ENCODE measurements around the gene ZMYND10. TPM values are rescaled to one million over a fixed set of nuclear protein-coding genes. Genes with fewer than 3 reads are reported as not detected.

Gene ZMYND10
- total and polyA plus RNA-seq, 10 donors = 0.56 to 2.2 (median 1.2) TPM; not detected in 1

DNA sequence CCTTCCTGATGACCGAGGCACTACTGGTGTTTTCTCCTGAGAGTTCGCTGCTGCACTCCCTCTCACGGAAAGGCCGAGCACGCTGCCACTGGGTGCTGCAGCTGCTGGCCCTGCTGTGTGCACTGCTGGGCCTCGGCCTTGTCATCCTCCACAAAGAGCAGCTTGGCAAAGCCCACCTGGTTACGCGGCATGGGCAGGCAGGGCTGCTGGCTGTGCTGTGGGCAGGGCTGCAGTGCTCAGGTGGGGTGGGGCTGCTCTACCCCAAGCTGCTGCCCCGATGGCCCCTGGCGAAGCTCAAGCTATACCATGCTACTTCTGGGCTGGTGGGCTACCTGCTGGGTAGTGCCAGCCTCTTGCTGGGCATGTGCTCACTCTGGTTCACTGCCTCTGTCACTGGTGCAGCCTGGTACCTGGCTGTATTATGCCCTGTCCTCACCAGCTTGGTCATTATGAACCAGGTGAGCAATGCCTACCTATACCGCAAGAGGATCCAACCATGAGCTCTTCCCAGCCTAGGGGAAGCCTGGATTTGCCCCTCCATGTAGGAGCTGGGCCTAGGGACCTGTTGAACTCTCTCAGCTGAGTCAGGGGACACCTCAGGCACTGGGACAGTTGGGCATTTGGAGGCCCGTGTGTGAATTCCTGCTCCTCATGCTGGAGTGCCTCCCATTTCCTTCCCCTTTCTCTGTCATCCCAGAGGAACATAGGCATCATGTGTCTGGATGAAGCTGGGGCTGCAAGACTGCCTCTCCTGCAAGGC lies 7.9 kb upstream of the ZMYND10 start:
- DNase-seq = no peak

DNA sequence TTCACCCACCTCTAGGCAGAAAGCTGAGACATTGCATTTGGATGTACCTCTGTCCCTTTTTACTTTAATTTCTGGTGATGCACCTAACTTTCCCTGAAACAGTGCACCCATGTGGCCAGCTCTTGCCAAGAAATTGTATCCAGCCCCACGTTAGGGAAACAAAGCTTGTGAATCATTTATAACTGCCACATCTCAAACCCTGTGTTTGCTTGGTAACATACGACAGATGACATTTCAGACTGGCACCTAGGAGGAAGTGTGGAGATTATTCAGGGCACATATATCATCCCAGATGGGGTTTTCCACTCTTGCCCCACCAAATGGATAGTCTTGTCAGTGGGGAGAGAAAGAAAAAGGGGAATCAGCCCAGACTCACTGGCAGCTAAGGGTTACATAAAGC lies 7.2 kb upstream of the ZMYND10 start:
- Histone ChIP-seq H3K9me3 (no peaks in the 10 kb centered on the region), H3K4me1 (peaks cover 30 to 98% (median 77%) of the 10 kb centered on the region in 6 donors), H3K27me3 (replicated peaks in 1 of 7) (no peaks in the 10 kb centered on the region), H3K36me3 (peaks cover 0 to 81% (median 50%) of the 10 kb centered on the region in 6 donors), H3K4me3 (no peak overlapping the region), H3K27ac (peak overlapping the region in 1 of 8 donors; percentile 33)
- DNase-seq = no peak
- WGBS, 5 donors = 36 to 57% (median 43%) methylated on average over 2 of the region's 2 CpGs
- TF ChIP-seq POLR2A (IDR thresholded peaks at IDR 0.05) (no peak), CTCF (IDR thresholded peaks at IDR 0.05 in 8 of 11, conservative IDR thresholded peaks at IDR 0.05 in 3 of 11) (no peak), POLR2AphosphoS5 (IDR thresholded peaks at IDR 0.05) (no peak)
- intact Hi-C loops (cut with DNase I; ENCODE audit: low total_unique reads) = no loop called here

More for the DNA sequence above, 7.9 kb upstream of the ZMYND10 start:
- Histone ChIP-seq H3K36me3 (peaks cover 0 to 81% (median 44%) of the 10 kb centered on the region in 6 donors), H3K4me3 (no peak overlapping the region), H3K27ac (peak overlapping the region in 2 of 8 donors; percentile 2 to 33), H3K4me1 (peaks cover 36 to 98% (median 80%) of the 10 kb centered on the region in 6 donors), H3K27me3 (replicated peaks in 1 of 7) (no peaks in the 10 kb centered on the region), H3K9me3 (no peaks in the 10 kb centered on the region)
- intact Hi-C loops (cut with DNase I; ENCODE audit: low total_unique reads) = no loop called here
- 81 to 92% (median 84%) methylated on average over 8 to 12 of the region's 12 CpGs for WGBS, 5 donors
- TF ChIP-seq POLR2AphosphoS5 (IDR thresholded peaks at IDR 0.05) = peak; percentile 42 to 79 (median 58)
- no peak for TF ChIP-seq POLR2A (IDR thresholded peaks at IDR 0.05)

- Histone ChIP-seq H3K4me1 (peaks cover 15 to 98% (median 75%) of the 10 kb centered on the region in 6 donors), H3K27me3 (replicated peaks in 1 of 7) (no peaks in the 10 kb centered on the region), H3K4me3 (peak overlapping the region; percentile 52 to 93 (median 63)), H3K9me3 (no peaks in the 10 kb centered on the region), H3K36me3 (peaks cover 0 to 72% (median 49%) of the 10 kb centered on the region in 6 donors), H3K27ac (peak overlapping the region; percentile 92 to 100 (median 94))
- no peak for DNase-seq
- 58 to 76% (median 64%) methylated on average over 11 of the region's 11 CpGs for WGBS, 5 donors
- intact Hi-C loops (cut with DNase I; ENCODE audit: low total_unique reads) = no loop called here
- TF ChIP-seq CTCF (IDR thresholded peaks at IDR 0.05 in 8 of 11, conservative IDR thresholded peaks at IDR 0.05 in 3 of 11) = no peak
- no peak for TF ChIP-seq POLR2A (IDR thresholded peaks at IDR 0.05)
- TF ChIP-seq POLR2AphosphoS5 (IDR thresholded peaks at IDR 0.05) = no peak
Measured at GRCh38 chr3:50351323-50351697, 5.8 kb upstream of the ZMYND10 start.

DNA sequence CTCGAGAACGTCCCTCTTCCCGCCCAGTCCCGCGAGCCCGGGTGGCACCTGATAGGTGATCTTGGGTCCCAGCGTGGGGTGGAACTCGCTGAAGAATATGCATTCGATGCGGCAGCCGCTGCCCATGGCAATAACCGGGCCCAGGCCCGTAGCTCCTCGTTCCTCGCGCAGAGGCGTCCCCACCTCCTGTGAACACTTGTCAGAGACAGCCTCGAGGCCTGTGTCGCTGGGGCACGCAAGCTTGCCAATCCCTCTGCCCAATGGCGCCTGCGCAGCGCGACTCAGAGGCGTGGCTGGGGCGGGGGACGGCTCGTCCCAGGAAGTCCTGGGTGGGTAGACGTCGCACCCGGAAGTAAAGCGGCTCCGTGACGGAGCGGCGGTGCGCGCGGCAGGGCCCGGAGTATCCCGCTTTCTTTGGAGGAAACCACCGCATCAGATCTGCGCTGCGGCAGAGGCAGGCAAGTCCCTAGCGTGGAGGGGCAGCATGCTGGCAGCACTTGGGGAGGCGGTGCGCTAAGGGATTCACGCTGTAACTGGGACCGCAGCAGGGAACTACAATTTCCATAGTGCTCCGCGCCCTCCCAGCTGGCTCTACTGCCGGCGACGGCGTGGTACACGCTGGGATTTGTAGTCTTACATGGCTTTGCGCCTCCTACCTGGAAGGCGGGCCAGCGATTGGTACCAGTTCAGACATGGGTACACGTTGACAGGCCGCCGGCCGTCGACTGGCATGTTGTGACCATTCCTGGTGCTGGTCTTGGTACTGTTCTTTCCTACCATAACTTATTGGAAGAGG lies 5.2 kb upstream of the ZMYND10 start, which contains the start of the genes CYB561D2 and NPRL2:
CYB561D2 (plus strand) TSS at position 336 of the 796 bp plus-strand sequence. CDS start 572 bp downstream, outside the sequence.
NPRL2 (minus strand) TSS at position 249 of the 796 bp plus-strand sequence; CDS start at position 126, 123 bp downstream.
- no peaks in the 10 kb centered on the region for H3K9me3 ChIP-seq
- peak within 1 kb of the TSS; percentile 92 to 100 (median 94) for H3K27ac ChIP-seq
- TF ChIP-seq POLR2A (IDR thresholded peaks at IDR 0.05) (peak in 2 of 3 donors; percentile 73 to 87), POLR2AphosphoS5 (IDR thresholded peaks at IDR 0.05) (peak; percentile 98 to 99 (median 99)), CTCF (IDR thresholded peaks at IDR 0.05 in 8 of 11, conservative IDR thresholded peaks at IDR 0.05 in 3 of 11) (peak in 1 of 11 experiments; percentile 31)
- 0 to 1% (median 1%) methylated on average over 25 to 64 of the region's 64 CpGs for WGBS, 5 donors
- H3K27me3 ChIP-seq (replicated peaks in 1 of 7) = no peaks in the 10 kb centered on the region
- intact Hi-C loops (cut with DNase I; ENCODE audit: low total_unique reads) = no loop called here
- peaks cover 0 to 66% (median 46%) of the 10 kb centered on the region in 6 donors for H3K36me3 ChIP-seq
- peak within 1 kb of the TSS; percentile 52 to 93 (median 63) for H3K4me3 ChIP-seq
- DNase-seq = peak; percentile 100
- H3K4me1 ChIP-seq = peaks cover 13 to 98% (median 75%) of the 10 kb centered on the region in 6 donors
